ENCODE measurements around the gene RAB3GAP2.

Gene RAB3GAP2

GRCh38 chr1:220301630-220302029 lies 29.4 kb upstream of the RAB3GAP2 start:
- Histone ChIP-seq H2BK12ac (ENCODE audit: low read length in 2 of 2) (no peak overlapping the region), H2BK5ac (ENCODE audit: low read depth, low read length, poor library complexity, severe bottlenecking) (no peak overlapping the region), H2AK5ac (ENCODE audit: low read length, severe bottlenecking) (no peak overlapping the region), H3K4me2 (ENCODE audit: low read length, poor library complexity, severe bottlenecking) (no peak overlapping the region), H3K9ac (ENCODE audit: low read length) (peak overlapping the region; percentile 98), H2BK15ac (ENCODE audit: low read depth, poor library complexity, severe bottlenecking) (no peak overlapping the region), H3K79me1 (replicated peaks; ENCODE audit: low read length, poor library complexity, severe bottlenecking) (no peaks in the 10 kb centered on the region), H3K27ac (ENCODE audit: low read length, poor library complexity, severe bottlenecking) (no peak overlapping the region), H2AFZ (ENCODE audit: low read depth, low read length) (no peak overlapping the region), H4K91ac (ENCODE audit: low read length) (no peak overlapping the region), H3K4me1 (ENCODE audit: control insufficient read depth, insufficient read depth, low read depth, low read length) (peaks cover 5% of the 10 kb centered on the region), H4K8ac (ENCODE audit: low read length) (no peak overlapping the region), H3K9me3 (ENCODE audit: control insufficient read depth, low read length) (peaks cover 4% of the 10 kb centered on the region), H3K4me3 (ENCODE audit: insufficient read depth in 1 of 2, low read depth in 1 of 2, low read length in 2 of 2) (no peak overlapping the region), H3K14ac (ENCODE audit: low read length in 2 of 2) (no peak overlapping the region), H3K23ac (ENCODE audit: low read length in 2 of 2) (no peak overlapping the region), H2BK120ac (ENCODE audit: low read depth, low read length) (no peak overlapping the region), H3K27me3 (ENCODE audit: control insufficient read depth in 1 of 2, insufficient read depth in 1 of 2, low read length in 2 of 2) (no peaks in the 10 kb centered on the region), H3K36me3 (ENCODE audit: control insufficient read depth in 1 of 2, insufficient read depth in 2 of 2, low read depth in 1 of 2, low read length in 2 of 2) (no peaks in the 10 kb centered on the region), H3K4ac (ENCODE audit: low read depth in 1 of 2, low read length in 2 of 2) (no peak overlapping the region), H3K18ac (ENCODE audit: low read depth in 1 of 2, low read length in 2 of 2) (peak overlapping the region in 1 of 2 experiments; percentile 48)
- 45% methylated on average over 2 of the region's 2 CpGs for WGBS
- no peak for DNase-seq

GRCh38 chr1:220300442-220301121 lies 28.3 kb upstream of the RAB3GAP2 start:
- Histone ChIP-seq H3K27me3 (ENCODE audit: control insufficient read depth in 1 of 2, insufficient read depth in 1 of 2, low read length in 2 of 2) (no peaks in the 10 kb centered on the region), H3K18ac (ENCODE audit: low read depth in 1 of 2, low read length in 2 of 2) (no peak overlapping the region), H2BK15ac (ENCODE audit: low read depth, poor library complexity, severe bottlenecking) (no peak overlapping the region), H2AFZ (ENCODE audit: low read depth, low read length) (peak overlapping the region; percentile 46), H3K4me1 (ENCODE audit: control insufficient read depth, insufficient read depth, low read depth, low read length) (peaks cover 5% of the 10 kb centered on the region), H2BK5ac (ENCODE audit: low read depth, low read length, poor library complexity, severe bottlenecking) (no peak overlapping the region), H3K27ac (ENCODE audit: low read length, poor library complexity, severe bottlenecking) (peak overlapping the region; percentile 91), H4K91ac (ENCODE audit: low read length) (no peak overlapping the region), H2AK5ac (ENCODE audit: low read length, severe bottlenecking) (no peak overlapping the region), H3K4me2 (ENCODE audit: low read length, poor library complexity, severe bottlenecking) (no peak overlapping the region), H3K14ac (ENCODE audit: low read length in 2 of 2) (no peak overlapping the region), H3K79me1 (replicated peaks; ENCODE audit: low read length, poor library complexity, severe bottlenecking) (no peaks in the 10 kb centered on the region), H2BK120ac (ENCODE audit: low read depth, low read length) (no peak overlapping the region), H3K36me3 (ENCODE audit: control insufficient read depth in 1 of 2, insufficient read depth in 2 of 2, low read depth in 1 of 2, low read length in 2 of 2) (no peaks in the 10 kb centered on the region), H3K9me3 (ENCODE audit: control insufficient read depth, low read length) (no peaks in the 10 kb centered on the region), H4K8ac (ENCODE audit: low read length) (peak overlapping the region; percentile 66), H3K9ac (ENCODE audit: low read length) (peak overlapping the region; percentile 98), H3K23ac (ENCODE audit: low read length in 2 of 2) (no peak overlapping the region), H2BK12ac (ENCODE audit: low read length in 2 of 2) (no peak overlapping the region), H3K4me3 (ENCODE audit: insufficient read depth in 1 of 2, low read depth in 1 of 2, low read length in 2 of 2) (peak overlapping the region in 1 of 2 experiments; percentile 69), H3K4ac (ENCODE audit: low read depth in 1 of 2, low read length in 2 of 2) (peak overlapping the region in 1 of 2 experiments; percentile 64)
- WGBS = 44% methylated on average over 6 of the region's 7 CpGs
- peak; percentile 97 for DNase-seq

DNA sequence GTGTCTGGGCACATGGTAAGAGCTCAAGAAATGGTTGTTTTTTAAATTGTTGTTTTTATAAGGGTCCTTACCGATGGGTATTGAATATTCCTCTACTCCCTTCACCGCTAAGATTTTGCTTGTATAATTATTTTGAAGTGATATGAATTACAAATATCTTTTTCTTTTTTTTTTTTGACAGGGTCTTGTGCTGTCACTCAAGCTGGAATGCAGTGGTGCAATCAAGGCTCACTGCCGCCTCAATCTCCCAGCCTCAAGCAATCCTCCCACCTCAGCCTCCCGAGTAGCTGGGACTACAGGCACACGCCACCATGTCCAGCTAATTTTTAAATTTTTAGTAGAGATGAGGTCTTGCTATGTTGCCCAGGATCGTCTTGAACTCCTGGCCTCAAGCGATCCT lies 27.1 kb upstream of the RAB3GAP2 start:
- WGBS = 98% methylated on average over 3 of the region's 7 CpGs
- Histone ChIP-seq H2BK5ac (ENCODE audit: low read depth, low read length, poor library complexity, severe bottlenecking) (no peak overlapping the region), H3K27me3 (ENCODE audit: control insufficient read depth in 1 of 2, insufficient read depth in 1 of 2, low read length in 2 of 2) (no peaks in the 10 kb centered on the region), H3K4me2 (ENCODE audit: low read length, poor library complexity, severe bottlenecking) (no peak overlapping the region), H3K4me1 (ENCODE audit: control insufficient read depth, insufficient read depth, low read depth, low read length) (peaks cover 5% of the 10 kb centered on the region), H3K23ac (ENCODE audit: low read length in 2 of 2) (no peak overlapping the region), H3K79me1 (replicated peaks; ENCODE audit: low read length, poor library complexity, severe bottlenecking) (no peaks in the 10 kb centered on the region), H3K4ac (ENCODE audit: low read depth in 1 of 2, low read length in 2 of 2) (no peak overlapping the region), H4K8ac (ENCODE audit: low read length) (no peak overlapping the region), H2BK12ac (ENCODE audit: low read length in 2 of 2) (no peak overlapping the region), H3K27ac (ENCODE audit: low read length, poor library complexity, severe bottlenecking) (no peak overlapping the region), H3K14ac (ENCODE audit: low read length in 2 of 2) (no peak overlapping the region), H3K36me3 (ENCODE audit: control insufficient read depth in 1 of 2, insufficient read depth in 2 of 2, low read depth in 1 of 2, low read length in 2 of 2) (no peaks in the 10 kb centered on the region), H4K91ac (ENCODE audit: low read length) (no peak overlapping the region), H3K9ac (ENCODE audit: low read length) (no peak overlapping the region), H2BK15ac (ENCODE audit: low read depth, poor library complexity, severe bottlenecking) (no peak overlapping the region), H3K18ac (ENCODE audit: low read depth in 1 of 2, low read length in 2 of 2) (no peak overlapping the region), H3K9me3 (ENCODE audit: control insufficient read depth, low read length) (no peaks in the 10 kb centered on the region), H2AFZ (ENCODE audit: low read depth, low read length) (no peak overlapping the region), H2BK120ac (ENCODE audit: low read depth, low read length) (no peak overlapping the region), H2AK5ac (ENCODE audit: low read length, severe bottlenecking) (no peak overlapping the region), H3K4me3 (ENCODE audit: insufficient read depth in 1 of 2, low read depth in 1 of 2, low read length in 2 of 2) (no peak overlapping the region)
- DNase-seq = no peak

DNA sequence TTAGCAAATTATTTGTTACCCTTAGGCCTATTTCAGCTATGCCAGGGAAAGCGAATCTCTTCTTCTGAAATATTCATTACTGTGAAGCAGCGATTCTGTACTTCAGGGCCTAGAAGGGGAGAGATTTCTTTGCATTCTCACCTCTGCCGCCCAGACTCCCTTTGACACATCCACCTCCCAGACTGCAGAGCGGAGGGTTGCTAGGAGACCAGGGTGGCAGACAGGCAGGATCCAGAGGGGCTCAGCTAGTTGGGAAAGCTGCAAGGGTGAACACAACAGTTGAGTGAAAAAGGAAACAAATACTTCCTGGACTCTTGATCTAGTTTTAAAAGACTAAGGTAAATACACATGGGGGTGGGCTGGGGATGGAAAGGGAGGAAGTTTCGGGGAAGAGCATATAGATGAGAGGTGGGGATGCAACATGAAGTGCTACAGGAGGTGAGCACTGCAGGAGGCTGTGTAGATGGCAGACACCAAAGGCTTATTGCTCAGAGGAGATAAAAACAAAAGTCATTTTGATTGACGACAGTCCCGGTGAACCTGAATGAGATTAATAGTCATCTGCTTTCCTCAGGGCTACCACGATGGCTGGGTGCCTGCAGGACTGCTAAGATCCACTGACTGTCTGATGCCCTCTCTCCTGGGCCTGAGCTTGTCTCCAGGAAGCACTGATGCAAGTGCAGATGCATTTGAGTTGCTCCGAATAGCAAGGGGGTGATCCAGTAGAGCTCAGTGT lies 26.4 kb upstream of the RAB3GAP2 start:
- H3K14ac ChIP-seq (ENCODE audit: low read length in 2 of 2) = no peak overlapping the region
- H3K4me1 ChIP-seq (ENCODE audit: control insufficient read depth, insufficient read depth, low read depth, low read length) = peaks cover 5% of the 10 kb centered on the region
- H4K91ac ChIP-seq (ENCODE audit: low read length) = no peak overlapping the region
- H3K27me3 ChIP-seq (ENCODE audit: control insufficient read depth in 1 of 2, insufficient read depth in 1 of 2, low read length in 2 of 2) = no peaks in the 10 kb centered on the region
- H3K9ac ChIP-seq (ENCODE audit: low read length) = no peak overlapping the region
- WGBS = 89% methylated on average over 7 of the region's 9 CpGs
- no peak overlapping the region for H3K4me2 ChIP-seq (ENCODE audit: low read length, poor library complexity, severe bottlenecking)
- H2BK15ac ChIP-seq (ENCODE audit: low read depth, poor library complexity, severe bottlenecking) = no peak overlapping the region
- no peak overlapping the region for H2BK5ac ChIP-seq (ENCODE audit: low read depth, low read length, poor library complexity, severe bottlenecking)
- H3K27ac ChIP-seq (ENCODE audit: low read length, poor library complexity, severe bottlenecking) = no peak overlapping the region
- no peaks in the 10 kb centered on the region for H3K36me3 ChIP-seq (ENCODE audit: control insufficient read depth in 1 of 2, insufficient read depth in 2 of 2, low read depth in 1 of 2, low read length in 2 of 2)
- H3K9me3 ChIP-seq (ENCODE audit: control insufficient read depth, low read length) = no peaks in the 10 kb centered on the region
- H2BK12ac ChIP-seq (ENCODE audit: low read length in 2 of 2) = peak overlapping the region in 1 of 2 experiments; percentile 4
- H3K79me1 ChIP-seq (replicated peaks; ENCODE audit: low read length, poor library complexity, severe bottlenecking) = no peaks in the 10 kb centered on the region
- no peak overlapping the region for H3K18ac ChIP-seq (ENCODE audit: low read depth in 1 of 2, low read length in 2 of 2)
- DNase-seq = no peak
- no peak overlapping the region for H3K4me3 ChIP-seq (ENCODE audit: insufficient read depth in 1 of 2, low read depth in 1 of 2, low read length in 2 of 2)
- no peak overlapping the region for H2AFZ ChIP-seq (ENCODE audit: low read depth, low read length)
- H3K4ac ChIP-seq (ENCODE audit: low read depth in 1 of 2, low read length in 2 of 2) = no peak overlapping the region
- H3K23ac ChIP-seq (ENCODE audit: low read length in 2 of 2) = no peak overlapping the region
- no peak overlapping the region for H4K8ac ChIP-seq (ENCODE audit: low read length)
- no peak overlapping the region for H2AK5ac ChIP-seq (ENCODE audit: low read length, severe bottlenecking)
- H2BK120ac ChIP-seq (ENCODE audit: low read depth, low read length) = no peak overlapping the region

Measured in mesenchymal stem cell (in vitro differentiated cells and primary cell).